ENCODE data around the gene TRIM33.

Gene TRIM33

DNA sequence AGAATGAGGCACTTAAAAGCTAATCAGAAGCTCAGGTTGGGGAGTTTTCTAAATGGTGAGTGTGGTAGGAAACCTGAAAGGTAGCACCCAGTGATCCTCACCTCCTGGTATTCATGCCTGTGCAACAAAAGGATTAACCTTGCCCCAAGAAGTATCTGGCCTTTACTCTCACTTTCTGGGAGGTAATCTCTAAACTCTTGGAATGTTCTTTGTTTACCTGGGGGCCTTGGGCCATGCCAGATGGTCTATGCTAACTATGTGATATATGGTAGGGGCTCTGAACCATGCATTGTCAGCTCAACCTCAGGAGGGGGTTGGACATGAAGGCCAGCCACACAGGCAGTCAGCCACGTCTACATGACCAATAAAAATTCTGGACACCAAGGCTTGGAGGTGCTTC, 24.4 kb upstream of the TRIM33 start:
- no peak for DNase-seq (ENCODE audit: low read depth)
- TF ChIP-seq, protein P1, sequence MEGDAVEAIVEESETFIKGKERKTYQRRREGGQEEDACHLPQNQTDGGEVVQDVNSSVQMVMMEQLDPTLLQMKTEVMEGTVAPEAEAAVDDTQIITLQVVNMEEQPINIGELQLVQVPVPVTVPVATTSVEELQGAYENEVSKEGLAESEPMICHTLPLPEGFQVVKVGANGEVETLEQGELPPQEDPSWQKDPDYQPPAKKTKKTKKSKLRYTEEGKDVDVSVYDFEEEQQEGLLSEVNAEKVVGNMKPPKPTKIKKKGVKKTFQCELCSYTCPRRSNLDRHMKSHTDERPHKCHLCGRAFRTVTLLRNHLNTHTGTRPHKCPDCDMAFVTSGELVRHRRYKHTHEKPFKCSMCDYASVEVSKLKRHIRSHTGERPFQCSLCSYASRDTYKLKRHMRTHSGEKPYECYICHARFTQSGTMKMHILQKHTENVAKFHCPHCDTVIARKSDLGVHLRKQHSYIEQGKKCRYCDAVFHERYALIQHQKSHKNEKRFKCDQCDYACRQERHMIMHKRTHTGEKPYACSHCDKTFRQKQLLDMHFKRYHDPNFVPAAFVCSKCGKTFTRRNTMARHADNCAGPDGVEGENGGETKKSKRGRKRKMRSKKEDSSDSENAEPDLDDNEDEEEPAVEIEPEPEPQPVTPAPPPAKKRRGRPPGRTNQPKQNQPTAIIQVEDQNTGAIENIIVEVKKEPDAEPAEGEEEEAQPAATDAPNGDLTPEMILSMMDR (conservative IDR thresholded peaks at IDR 0.05; ENCODE audit: low read depth, low read length), result no peak
- H3K4me3 ChIP-seq (ENCODE audit: low read length), result no peak overlapping the region

DNA sequence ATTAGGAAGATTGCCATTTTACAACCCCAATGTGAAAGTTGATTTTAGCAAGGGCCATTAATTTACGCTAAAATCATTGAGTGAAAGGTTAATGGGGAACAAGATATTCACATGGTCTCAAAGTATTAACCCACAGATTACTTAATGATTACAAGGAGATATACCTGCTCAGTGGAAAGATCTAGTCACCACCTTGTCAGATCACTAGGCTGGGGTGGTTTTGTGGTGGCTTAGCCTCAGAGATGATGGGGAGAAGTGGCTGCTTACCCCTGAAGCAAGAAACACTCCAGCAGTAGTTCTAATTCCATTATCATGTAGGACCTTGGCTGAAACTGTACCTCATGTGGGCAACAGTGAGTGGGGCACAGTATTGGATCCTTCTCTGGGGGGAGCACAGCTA, 20.1 kb upstream of the TRIM33 start:
- TF ChIP-seq, protein P1 (conservative IDR thresholded peaks at IDR 0.05; ENCODE audit: low read depth, low read length), result no peak
- H3K4me3 ChIP-seq (ENCODE audit: low read length), result no peak overlapping the region
- no peak for DNase-seq (ENCODE audit: low read depth)

DNA sequence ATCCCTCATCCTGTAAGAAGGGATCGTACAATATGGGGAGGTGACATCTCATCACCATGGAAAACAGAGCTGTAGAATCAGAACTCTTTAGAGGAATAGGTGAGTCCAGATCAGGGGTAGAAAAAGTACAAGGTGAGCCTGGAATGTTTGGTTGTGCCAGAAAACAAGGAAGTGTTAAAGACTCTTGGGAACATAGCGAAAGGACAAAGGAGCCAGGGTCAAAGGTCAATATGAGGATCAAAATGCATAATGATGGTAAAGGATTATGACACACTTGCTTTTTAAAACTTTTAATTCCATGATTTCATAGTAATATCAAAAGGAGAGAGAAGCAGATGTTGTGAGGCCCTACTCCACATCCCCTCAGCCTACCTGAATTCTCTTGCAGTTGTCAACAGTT, 19.2 kb upstream of the TRIM33 start:
- TF ChIP-seq, protein P1 (conservative IDR thresholded peaks at IDR 0.05; ENCODE audit: low read depth, low read length), result no peak
- DNase-seq (ENCODE audit: low read depth), result no peak
- H3K4me3 ChIP-seq (ENCODE audit: low read length), result no peak overlapping the region

DNA sequence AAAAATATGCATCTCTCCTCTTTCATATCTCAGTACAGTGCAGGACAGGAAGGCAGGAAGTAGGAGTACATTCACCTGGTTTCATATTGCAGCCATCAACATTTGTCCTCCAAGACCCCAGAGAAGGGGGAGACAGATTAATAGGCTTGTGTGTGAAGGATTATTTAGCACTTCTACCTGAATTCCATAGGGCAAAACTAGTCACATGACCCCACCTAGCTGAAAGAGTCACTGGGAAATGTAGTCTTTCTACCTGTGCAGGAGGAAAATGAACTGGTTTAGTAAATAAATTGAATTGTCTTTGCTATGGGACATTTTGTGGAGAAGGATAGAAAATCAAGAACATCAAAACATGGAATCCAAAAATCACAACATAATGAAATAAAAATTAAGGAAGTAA, 13.9 kb upstream of the TRIM33 start:
- DNase-seq (ENCODE audit: low read depth), result no peak
- no peak overlapping the region for H3K4me3 ChIP-seq (ENCODE audit: low read length)
- TF ChIP-seq, protein P1 (conservative IDR thresholded peaks at IDR 0.05; ENCODE audit: low read depth, low read length), result no peak

DNA sequence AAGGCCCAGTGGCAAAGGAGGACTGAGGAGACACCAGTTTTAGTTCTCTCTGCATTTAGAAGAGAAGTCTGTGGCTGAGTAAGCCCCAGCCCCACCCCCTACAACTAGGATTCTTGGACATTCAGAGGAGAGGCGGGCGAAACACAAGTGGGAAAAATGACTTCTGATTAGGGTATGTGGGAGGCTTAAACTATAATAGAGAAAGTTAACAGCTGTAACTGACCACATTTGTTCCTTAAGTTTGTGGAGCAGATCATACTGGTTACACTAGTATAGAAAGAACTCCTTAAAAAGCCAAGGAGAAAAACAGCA, 11.2 kb upstream of the TRIM33 start:
- TF ChIP-seq, protein P1 (conservative IDR thresholded peaks at IDR 0.05; ENCODE audit: low read depth, low read length), result no peak
- H3K4me3 ChIP-seq (ENCODE audit: low read length), result no peak overlapping the region
- DNase-seq (ENCODE audit: low read depth), result no peak

DNA sequence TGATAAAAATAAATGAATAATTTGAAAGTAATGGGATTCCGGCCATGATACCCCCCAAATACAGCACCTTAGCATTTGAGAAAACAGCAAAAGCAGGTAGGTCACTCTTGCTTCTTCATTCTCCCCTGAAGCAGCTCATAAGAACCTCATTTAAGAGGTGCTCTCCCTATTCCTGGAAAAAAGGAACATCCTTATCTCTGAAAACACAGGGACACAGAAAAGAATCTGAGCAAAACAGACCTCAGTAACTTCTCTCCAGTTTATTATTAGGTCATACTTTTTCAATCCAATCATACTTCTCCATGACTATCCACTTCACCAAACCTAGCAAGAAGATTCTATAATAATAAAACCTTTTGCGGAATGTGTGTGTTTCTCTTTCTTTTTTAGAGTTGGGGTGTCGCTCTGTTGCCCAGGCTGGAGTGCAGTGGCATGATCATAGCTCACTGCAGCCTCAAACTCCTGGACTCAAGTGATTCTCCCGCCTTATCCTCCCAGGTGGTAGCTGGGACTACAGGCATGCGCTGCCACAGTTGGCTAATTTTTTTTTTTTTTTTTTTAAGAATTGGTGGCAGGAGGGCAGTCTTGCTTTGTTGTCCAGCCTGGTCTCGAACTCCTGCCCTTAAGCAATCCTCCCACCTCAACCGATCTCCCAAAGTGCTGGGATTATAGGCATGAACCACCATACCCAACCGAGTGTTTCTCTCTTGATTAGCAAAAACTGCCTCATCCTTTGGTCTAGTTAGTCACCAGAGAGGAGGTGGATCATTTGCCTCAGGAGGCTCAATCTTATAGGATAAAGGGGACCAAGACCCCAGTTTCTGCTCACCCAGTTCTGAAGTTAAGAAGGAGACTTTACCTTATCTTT, 10.6 kb upstream of the TRIM33 start:
- TF ChIP-seq, protein P1 (conservative IDR thresholded peaks at IDR 0.05; ENCODE audit: low read depth, low read length), result no peak
- H3K4me3 ChIP-seq (ENCODE audit: low read length), result no peak overlapping the region
- no peak for DNase-seq (ENCODE audit: low read depth)

DNA sequence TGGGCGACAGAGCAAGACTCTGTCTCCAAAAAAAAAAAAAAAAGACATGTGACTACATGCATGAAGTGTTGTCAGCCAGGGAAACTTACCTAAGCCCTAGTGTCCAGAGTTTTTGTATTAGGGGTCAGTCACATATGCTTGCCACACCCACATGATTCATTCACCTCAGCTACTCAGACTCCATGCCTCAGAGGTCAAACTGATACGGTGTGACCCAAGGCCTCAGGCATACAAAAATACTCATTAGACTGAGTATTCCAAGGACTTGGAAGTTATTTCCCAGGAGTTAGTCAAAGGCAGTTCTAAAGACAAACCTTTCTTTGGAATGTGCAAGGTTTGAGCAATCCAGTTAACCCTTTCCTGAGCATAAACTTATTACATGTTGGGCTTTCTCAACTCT, 6.3 kb upstream of the TRIM33 start:
- H3K4me3 ChIP-seq (ENCODE audit: low read length), result no peak overlapping the region
- no peak for DNase-seq (ENCODE audit: low read depth)
- TF ChIP-seq, protein P1 (conservative IDR thresholded peaks at IDR 0.05; ENCODE audit: low read depth, low read length), result no peak

Data from retinal pigment epithelial cell (primary cell).